Liver (tissue), 9 donors: Measurements from ENCODE around the gene APCS. TPM values are rescaled to one million over a fixed set of nuclear protein-coding genes. Genes with fewer than 3 reads are reported as not detected.

Source experiments
- DNase-seq: peaks from one replicate; pipeline ENCODE4 v3.0.0-alpha.2; 2017; ENCODE audit warnings: low spot score
- H3K27ac ChIP-seq, 2 donors: one replicate each; pipeline ENCODE4 v1.7.0; 2013; ENCODE audit warnings: inconsistent platforms in 2 of 2, low read length in 2 of 2, control low read depth in 1 of 2, low read depth in 1 of 2, mild to moderate bottlenecking in 1 of 2
- H3K27me3 ChIP-seq, 4 donors: one replicate each; pipeline versions ENCODE4 v1.6.1 to v1.7.0; 2013; ENCODE audit warnings: low read length in 3 of 4, inconsistent platforms in 1 of 4, mild to moderate bottlenecking in 1 of 4, moderate library complexity in 1 of 4; ENCODE audit not compliant: control insufficient read depth in 4 of 4, insufficient read depth in 4 of 4
- H3K36me3 ChIP-seq, 4 donors: one replicate each; pipeline versions ENCODE4 v1.6.1 to v1.7.0; 2013; ENCODE audit warnings: low read length in 3 of 4, mild to moderate bottlenecking in 3 of 4, low read depth in 1 of 4, moderate library complexity in 1 of 4; ENCODE audit not compliant: control insufficient read depth in 4 of 4, insufficient read depth in 3 of 4
- H3K4me1 ChIP-seq, 4 donors: one replicate each; pipeline versions ENCODE4 v1.6.1 to v1.7.0; 2013; ENCODE audit warnings: low read length in 3 of 4, mild to moderate bottlenecking in 3 of 4, moderate library complexity in 1 of 4; ENCODE audit not compliant: control insufficient read depth in 4 of 4, insufficient read depth in 4 of 4
- H3K4me3 ChIP-seq, 3 donors: one replicate each; pipeline versions ENCODE4 v1.6.1 to v1.7.0; 2013; ENCODE audit warnings: low read length in 3 of 3, control low read depth in 1 of 3, low read depth in 1 of 3, mild to moderate bottlenecking in 1 of 3
- H3K9ac ChIP-seq, 2 donors: one replicate each; pipeline ENCODE4 v1.7.0; 2013; ENCODE audit warnings: low read length in 2 of 2, mild to moderate bottlenecking in 2 of 2, moderate library complexity in 2 of 2, control low read depth in 1 of 2, low read depth in 1 of 2
- H3K9me3 ChIP-seq, 4 donors: one replicate each; pipeline versions ENCODE4 v1.6.1 to v1.7.0; 2013; ENCODE audit warnings: low read length in 3 of 4; ENCODE audit not compliant: control insufficient read depth in 4 of 4
- ATF3 ChIP-seq: IDR thresholded peaks from 2 replicates; pipeline ENCODE4 v1.6.1; 2016; ENCODE audit warnings: antibody characterized with exemption
- EGR1 ChIP-seq, 2 donors: IDR thresholded peaks; 2 replicates each; pipeline ENCODE4 v1.6.1; 2016 to 2018; ENCODE audit warnings: antibody characterized with exemption in 2 of 2, low read depth in 2 of 2
- FOXA1 ChIP-seq: IDR thresholded peaks from 2 replicates; pipeline ENCODE4 v1.6.1; 2016; ENCODE audit warnings: antibody characterized with exemption
- FOXA2 ChIP-seq: IDR thresholded peaks from 2 replicates; pipeline ENCODE4 v1.6.1; 2016; ENCODE audit warnings: antibody characterized with exemption
- GABPA ChIP-seq, 2 donors: IDR thresholded peaks in 1 of 2; conservative IDR thresholded peaks in 1 of 2; 2 replicates each; pipeline ENCODE4 v1.6.1; 2016; ENCODE audit warnings: antibody characterized with exemption in 2 of 2, mild to moderate bottlenecking in 1 of 2, moderate library complexity in 1 of 2
- HNF4A ChIP-seq, 2 donors: conservative IDR thresholded peaks; 2 replicates each; pipeline ENCODE4 v1.6.1; 2016; ENCODE audit warnings: antibody characterized with exemption in 2 of 2, mild to moderate bottlenecking in 2 of 2
- HNF4G ChIP-seq: IDR thresholded peaks from 2 replicates; pipeline ENCODE4 v1.6.1; 2016; ENCODE audit warnings: antibody characterized with exemption
- JUND ChIP-seq, 2 donors: IDR thresholded peaks; 2 replicates each; pipeline ENCODE4 v1.6.1; 2016; ENCODE audit warnings: antibody characterized with exemption in 2 of 2
- MAX ChIP-seq: IDR thresholded peaks from 2 replicates; pipeline ENCODE4 v1.6.1; 2016; ENCODE audit warnings: antibody characterized with exemption
- NR2F2 ChIP-seq: IDR thresholded peaks from 2 replicates; pipeline ENCODE4 v1.6.1; 2016; ENCODE audit warnings: antibody characterized with exemption
- RAD21 ChIP-seq, 2 donors: IDR thresholded peaks; 2 replicates each; pipeline ENCODE4 v1.6.1; 2016; ENCODE audit warnings: antibody characterized with exemption in 2 of 2, mild to moderate bottlenecking in 2 of 2
- RXRA ChIP-seq, 2 donors: IDR thresholded peaks; 2 replicates each; pipeline ENCODE4 v1.6.1; 2017 to 2018; ENCODE audit warnings: antibody characterized with exemption in 2 of 2, mild to moderate bottlenecking in 1 of 2
- SP1 ChIP-seq: IDR thresholded peaks from 2 replicates; pipeline ENCODE4 v1.6.1; 2018; ENCODE audit warnings: antibody characterized with exemption, mild to moderate bottlenecking
- TAF1 ChIP-seq: conservative IDR thresholded peaks from 2 replicates; pipeline ENCODE4 v1.6.1; 2016; ENCODE audit warnings: antibody characterized with exemption, mild to moderate bottlenecking
- YY1 ChIP-seq: IDR thresholded peaks from 2 replicates; pipeline ENCODE4 v1.6.1; 2016; ENCODE audit warnings: antibody characterized with exemption, mild to moderate bottlenecking
- whole genome bisulfite sequencing: extraction: QIAGEN DNeasy Blood & Tissue Kit; methylation state at CpG from one replicate; pipeline ENCODE4 v1.1.7; 2013; 5-methylcytosine and 5-hydroxymethylcytosine counted together
- polyA plus RNA-seq, 2 donors: library from polyadenylated mRNA; stranded (reverse) in 1 of 2; unstranded in 1 of 2; fragments of 200-250 nt in 1 of 2; fragments of >200 nt in 1 of 2; fragmentation: Nextera tagmentation in 1 of 2; extraction: Ambion mirVana in 1 of 2; gene quantifications; one replicate each; pipeline versions ENCODE4 v1.2.1 to v1.2.3, GENCODE V29; 2013 to 2015
- total RNA-seq, 2 donors: library from RNA; depleted of rRNA; stranded (reverse); fragments of >200 nt; gene quantifications; one replicate each; pipeline ENCODE4 v1.2.3, GENCODE V29; 2014
- TF ChIP-seq, protein P1 (sequence below): fragments of 150-350 bp; IDR thresholded peaks from 2 replicates; pipeline ENCODE4 v1.5.1; 2017; ENCODE audit warnings: improper control_type of control experiment, low read depth, low read length; ENCODE audit not compliant: missing input control
- TF ChIP-seq, protein P2 (sequence below): IDR thresholded peaks from 2 replicates; pipeline ENCODE4 v1.6.1; 2016; ENCODE audit warnings: antibody characterized with exemption
- TF ChIP-seq, protein P3 (sequence below): IDR thresholded peaks from 2 replicates; pipeline ENCODE4 v1.6.1; 2016; ENCODE audit warnings: antibody characterized with exemption, mild to moderate bottlenecking
- donor health status: healthy.
- donor health status: healthy.
- donor health status: healthy.
- donor health status: healthy.
- donor health status: healthy.

Gene APCS
- total and polyA plus RNA-seq, 4 donors: 162 to 5,859 (median 1,877) TPM

GRCh38 chr1:159556931-159557369 is 30.7 kb upstream of the APCS start:
- Histone ChIP-seq H3K36me3 (no peaks in the 10 kb centered on the region), H3K4me1 (peaks cover 9 to 41% (median 22%) of the 10 kb centered on the region in 4 donors), H3K9me3 (no peaks in the 10 kb centered on the region), H3K9ac (peak overlapping the region in 1 of 2 donors; percentile 4), H3K27ac (peak overlapping the region; percentile 70 to 82), H3K4me3 (peak overlapping the region; percentile 3 to 35 (median 9)), H3K27me3 (no peaks in the 10 kb centered on the region)
- TF ChIP-seq RXRA (IDR thresholded peaks at IDR 0.05): peak; percentile 86 to 90
- TF ChIP-seq GABPA (IDR thresholded peaks at IDR 0.05 in 1 of 2, conservative IDR thresholded peaks at IDR 0.05 in 1 of 2): no peak
- TF ChIP-seq, protein P1, sequence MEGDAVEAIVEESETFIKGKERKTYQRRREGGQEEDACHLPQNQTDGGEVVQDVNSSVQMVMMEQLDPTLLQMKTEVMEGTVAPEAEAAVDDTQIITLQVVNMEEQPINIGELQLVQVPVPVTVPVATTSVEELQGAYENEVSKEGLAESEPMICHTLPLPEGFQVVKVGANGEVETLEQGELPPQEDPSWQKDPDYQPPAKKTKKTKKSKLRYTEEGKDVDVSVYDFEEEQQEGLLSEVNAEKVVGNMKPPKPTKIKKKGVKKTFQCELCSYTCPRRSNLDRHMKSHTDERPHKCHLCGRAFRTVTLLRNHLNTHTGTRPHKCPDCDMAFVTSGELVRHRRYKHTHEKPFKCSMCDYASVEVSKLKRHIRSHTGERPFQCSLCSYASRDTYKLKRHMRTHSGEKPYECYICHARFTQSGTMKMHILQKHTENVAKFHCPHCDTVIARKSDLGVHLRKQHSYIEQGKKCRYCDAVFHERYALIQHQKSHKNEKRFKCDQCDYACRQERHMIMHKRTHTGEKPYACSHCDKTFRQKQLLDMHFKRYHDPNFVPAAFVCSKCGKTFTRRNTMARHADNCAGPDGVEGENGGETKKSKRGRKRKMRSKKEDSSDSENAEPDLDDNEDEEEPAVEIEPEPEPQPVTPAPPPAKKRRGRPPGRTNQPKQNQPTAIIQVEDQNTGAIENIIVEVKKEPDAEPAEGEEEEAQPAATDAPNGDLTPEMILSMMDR: no peak
- peak; percentile 73 to 76 for TF ChIP-seq HNF4A (conservative IDR thresholded peaks at IDR 0.05)
- TF ChIP-seq HNF4G: peak; percentile 24
- TF ChIP-seq JUND (IDR thresholded peaks at IDR 0.05): peak; percentile 62 to 89
- TF ChIP-seq MAX: peak; percentile 92
- peak; percentile 80 for TF ChIP-seq TAF1
- no peak for TF ChIP-seq NR2F2
- peak; percentile 86 for TF ChIP-seq SP1
- TF ChIP-seq RAD21 (IDR thresholded peaks at IDR 0.05): peak; percentile 64 to 78
- TF ChIP-seq YY1: peak; percentile 90
- peak in 1 of 2 donors; percentile 82 for TF ChIP-seq EGR1 (IDR thresholded peaks at IDR 0.05; ENCODE audit: low read depth in 2 of 2)
- TF ChIP-seq, protein P2, sequence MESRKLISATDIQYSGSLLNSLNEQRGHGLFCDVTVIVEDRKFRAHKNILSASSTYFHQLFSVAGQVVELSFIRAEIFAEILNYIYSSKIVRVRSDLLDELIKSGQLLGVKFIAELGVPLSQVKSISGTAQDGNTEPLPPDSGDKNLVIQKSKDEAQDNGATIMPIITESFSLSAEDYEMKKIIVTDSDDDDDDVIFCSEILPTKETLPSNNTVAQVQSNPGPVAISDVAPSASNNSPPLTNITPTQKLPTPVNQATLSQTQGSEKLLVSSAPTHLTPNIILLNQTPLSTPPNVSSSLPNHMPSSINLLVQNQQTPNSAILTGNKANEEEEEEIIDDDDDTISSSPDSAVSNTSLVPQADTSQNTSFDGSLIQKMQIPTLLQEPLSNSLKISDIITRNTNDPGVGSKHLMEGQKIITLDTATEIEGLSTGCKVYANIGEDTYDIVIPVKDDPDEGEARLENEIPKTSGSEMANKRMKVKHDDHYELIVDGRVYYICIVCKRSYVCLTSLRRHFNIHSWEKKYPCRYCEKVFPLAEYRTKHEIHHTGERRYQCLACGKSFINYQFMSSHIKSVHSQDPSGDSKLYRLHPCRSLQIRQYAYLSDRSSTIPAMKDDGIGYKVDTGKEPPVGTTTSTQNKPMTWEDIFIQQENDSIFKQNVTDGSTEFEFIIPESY: peak; percentile 80
- TF ChIP-seq, protein P3, sequence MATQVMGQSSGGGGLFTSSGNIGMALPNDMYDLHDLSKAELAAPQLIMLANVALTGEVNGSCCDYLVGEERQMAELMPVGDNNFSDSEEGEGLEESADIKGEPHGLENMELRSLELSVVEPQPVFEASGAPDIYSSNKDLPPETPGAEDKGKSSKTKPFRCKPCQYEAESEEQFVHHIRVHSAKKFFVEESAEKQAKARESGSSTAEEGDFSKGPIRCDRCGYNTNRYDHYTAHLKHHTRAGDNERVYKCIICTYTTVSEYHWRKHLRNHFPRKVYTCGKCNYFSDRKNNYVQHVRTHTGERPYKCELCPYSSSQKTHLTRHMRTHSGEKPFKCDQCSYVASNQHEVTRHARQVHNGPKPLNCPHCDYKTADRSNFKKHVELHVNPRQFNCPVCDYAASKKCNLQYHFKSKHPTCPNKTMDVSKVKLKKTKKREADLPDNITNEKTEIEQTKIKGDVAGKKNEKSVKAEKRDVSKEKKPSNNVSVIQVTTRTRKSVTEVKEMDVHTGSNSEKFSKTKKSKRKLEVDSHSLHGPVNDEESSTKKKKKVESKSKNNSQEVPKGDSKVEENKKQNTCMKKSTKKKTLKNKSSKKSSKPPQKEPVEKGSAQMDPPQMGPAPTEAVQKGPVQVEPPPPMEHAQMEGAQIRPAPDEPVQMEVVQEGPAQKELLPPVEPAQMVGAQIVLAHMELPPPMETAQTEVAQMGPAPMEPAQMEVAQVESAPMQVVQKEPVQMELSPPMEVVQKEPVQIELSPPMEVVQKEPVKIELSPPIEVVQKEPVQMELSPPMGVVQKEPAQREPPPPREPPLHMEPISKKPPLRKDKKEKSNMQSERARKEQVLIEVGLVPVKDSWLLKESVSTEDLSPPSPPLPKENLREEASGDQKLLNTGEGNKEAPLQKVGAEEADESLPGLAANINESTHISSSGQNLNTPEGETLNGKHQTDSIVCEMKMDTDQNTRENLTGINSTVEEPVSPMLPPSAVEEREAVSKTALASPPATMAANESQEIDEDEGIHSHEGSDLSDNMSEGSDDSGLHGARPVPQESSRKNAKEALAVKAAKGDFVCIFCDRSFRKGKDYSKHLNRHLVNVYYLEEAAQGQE: peak; percentile 93
- peak; percentile 56 for TF ChIP-seq ATF3
- TF ChIP-seq FOXA1: peak; percentile 59
- peak; percentile 50 for TF ChIP-seq FOXA2
- DNase-seq: peak; percentile 40
- WGBS: 21% methylated on average over 3 of the region's 3 CpGs
